Posterior cingulate gyrus (tissue), 11 donors: ENCODE results near the gene SLC39A1.
A peak's percentile ranks its signal among the peaks of the same experiment; 100 is the strongest.
"Not testable (repeated sequence)": the region's sequence is repeated elsewhere in the genome, so short reads cannot be mapped to it uniquely, and the experiment has no call there.

Experiments used
- DNase-seq, 10 donors: peaks; one replicate each; pipeline versions ENCODE4 v3.0.0 to v3.0.0-alpha.2; 2020 to 2021; ENCODE audit warnings: mixed read lengths in 3 of 10
- intact Hi-C: fragments of 100-400 bp; cut with DNase I; formaldehyde crosslinking; loops from one replicate; pipeline ENCODE4 v1.15.1; 2023

SLC39A1 gene

GRCh38 chr1:153963030-153963849, at the start of gene SLC39A1:
SLC39A1 (minus strand) TSS chr1:153963537; CDS start chr1:153962715, 822 bp downstream.
- intact Hi-C loops, result no loop called here
- peak; percentile 96 to 100 (median 99) for DNase-seq

GRCh38 chr1:154012543-154012942, 49.2 kb upstream of the SLC39A1 start:
- intact Hi-C loops, DNase-seq: not testable (repeated sequence)

GRCh38 chr1:154012129-154012528, 48.8 kb upstream of the SLC39A1 start:
- intact Hi-C loops, result no loop called here
- DNase-seq, result no peak

GRCh38 chr1:154006136-154006535, 42.8 kb upstream of the SLC39A1 start:
- intact Hi-C loops, result no loop called here
- no peak for DNase-seq

- intact Hi-C loops, result no loop called here
Measured at GRCh38 chr1:154000420-154000819, 37.1 kb upstream of the SLC39A1 start.

GRCh38 chr1:153996882-153997281, 33.5 kb upstream of the SLC39A1 start:
- DNase-seq, intact Hi-C loops: not testable (repeated sequence)

More at GRCh38 chr1:154000420-154000819, 37.1 kb upstream of the SLC39A1 start:
- no peak for DNase-seq

- DNase-seq, result no peak
- intact Hi-C loops, result no loop called here
Measured at GRCh38 chr1:153995640-153996039, 32.3 kb upstream of the SLC39A1 start.

GRCh38 chr1:153995202-153995601, 31.9 kb upstream of the SLC39A1 start:
- intact Hi-C loops, result no loop called here
- no peak for DNase-seq

- no peak for DNase-seq
- intact Hi-C loops, result no loop called here
Measured at GRCh38 chr1:153991806-153992205, 28.5 kb upstream of the SLC39A1 start.

- DNase-seq, result no peak
- intact Hi-C loops, result no loop called here
Measured at GRCh38 chr1:153991151-153991630, 27.9 kb upstream of the SLC39A1 start.

GRCh38 chr1:153990468-153991150, 27.3 kb upstream of the SLC39A1 start, which contains the start of gene RPS27:
RPS27 (plus strand) TSS chr1:153990762; CDS start chr1:153990797, 35 bp downstream.
- DNase-seq, result peak; percentile 76 to 98 (median 85)
- intact Hi-C loops, result no loop called here

- intact Hi-C loops, result loop anchor here (5.0 kb wide), 1 partner anchor 260 kb away; the partner anchor contains the start of gene INTS3
- peak in 2 of 10 donors; percentile 12 to 14 for DNase-seq
Measured at GRCh38 chr1:153987621-153988020, 24.3 kb upstream of the SLC39A1 start.

GRCh38 chr1:153985941-153986761, 22.8 kb upstream of the SLC39A1 start, which contains the start of gene RAB13:
RAB13 (minus strand) TSS chr1:153986339; CDS start chr1:153986236, 103 bp downstream.
- intact Hi-C loops, result loop anchor here (1.0 to 5.0 kb wide), 3 partner anchors 189 to 309 kb away; partner anchors contain the start of gene INTS3
- DNase-seq, result peak in 9 of 10 donors; percentile 38 to 92 (median 59)

GRCh38 chr1:153985341-153985912, 22.1 kb upstream of the SLC39A1 start:
- intact Hi-C loops, result loop anchor here (5.0 kb wide), 1 partner anchor 258 kb away; the partner anchor contains the start of gene INTS3
- DNase-seq, result no peak

GRCh38 chr1:153984123-153984894, 21.0 kb upstream of the SLC39A1 start:
- no peak for DNase-seq
- intact Hi-C loops, result no loop called here

GRCh38 chr1:153981735-153982134, 18.4 kb upstream of the SLC39A1 start:
- DNase-seq, result peak in 2 of 10 donors; percentile 17 to 33
- intact Hi-C loops, result not testable (repeated sequence)

- intact Hi-C loops, result not testable (repeated sequence)
Measured at GRCh38 chr1:153979091-153979490, 15.8 kb upstream of the SLC39A1 start.

GRCh38 chr1:153978274-153978909, 15.1 kb upstream of the SLC39A1 start:
- DNase-seq, result peak in 1 of 10 donors; percentile 7
- intact Hi-C loops, result no loop called here

More at GRCh38 chr1:153979091-153979490, 15.8 kb upstream of the SLC39A1 start:
- peak in 1 of 10 donors; percentile 13 for DNase-seq
